Spleen (tissue), 11 donors: ENCODE results near the gene TNNI3. TPM values are rescaled to one million over a fixed set of nuclear protein-coding genes. Genes with fewer than 3 reads are reported as not detected.
A peak's percentile ranks its signal among the peaks of the same experiment; 100 is the strongest.

Experiments
- DNase-seq: peaks from one replicate; pipeline ENCODE4 v3.0.0-alpha.2; 2020
- H3K27ac ChIP-seq, 8 donors: fragments of 200-600 bp; sonication (generic) in 7 of 8; 1 replicate in 4 of 8; 2 replicates in 4 of 8; pipeline versions ENCODE4 v1.5.0 to v1.8.0; 2016 to 2021; ENCODE audit warnings: inconsistent platforms in 4 of 8, mild to moderate bottlenecking in 4 of 8, moderate library complexity in 1 of 8
- H3K27me3 ChIP-seq, 7 donors: fragments of 200-600 bp; sonication (generic) in 6 of 7; replicated peaks in 1 of 7; 1 replicate in 4 of 7; 2 replicates in 3 of 7; pipeline versions ENCODE4 v1.5.0 to v1.8.0; 2016 to 2021; ENCODE audit warnings: inconsistent platforms in 3 of 7, mild to moderate bottlenecking in 1 of 7
- H3K36me3 ChIP-seq, 6 donors: fragments of 200-600 bp; sonication (generic) in 5 of 6; 1 replicate in 4 of 6; 2 replicates in 2 of 6; pipeline versions ENCODE4 v1.5.0 to v1.8.0; 2016 to 2021; ENCODE audit warnings: inconsistent platforms in 2 of 6
- H3K4me1 ChIP-seq, 6 donors: fragments of 200-600 bp; sonication (generic) in 5 of 6; 1 replicate in 3 of 6; 2 replicates in 3 of 6; pipeline versions ENCODE4 v1.5.0 to v1.8.0; 2016 to 2021; ENCODE audit warnings: inconsistent platforms in 3 of 6
- H3K4me3 ChIP-seq, 8 donors: fragments of 200-600 bp; sonication (generic) in 7 of 8; 1 replicate in 4 of 8; 2 replicates in 4 of 8; pipeline versions ENCODE4 v1.5.0 to v1.8.0; 2016 to 2021; ENCODE audit warnings: inconsistent platforms in 4 of 8, mild to moderate bottlenecking in 4 of 8, moderate library complexity in 2 of 8
- H3K9me3 ChIP-seq, 8 donors: fragments of 200-600 bp; sonication (generic) in 7 of 8; 1 replicate in 4 of 8; 2 replicates in 4 of 8; pipeline versions ENCODE4 v1.5.0 to v1.8.0; 2016 to 2021; ENCODE audit warnings: inconsistent platforms in 4 of 8
- CTCF ChIP-seq, 11 experiments: fragments of 200-600 bp in 7 of 11; fragments of 450-650 bp in 4 of 11; sonication (generic) in 4 of 11; IDR thresholded peaks in 8 of 11; conservative IDR thresholded peaks in 3 of 11; 1 replicate in 7 of 11; 2 replicates in 4 of 11; pipeline versions ENCODE4 v1.4.0 to v1.8.0; 2016 to 2021; ENCODE audit warnings: antibody characterized with exemption in 11 of 11, inconsistent platforms in 4 of 11, mild to moderate bottlenecking in 1 of 11
- POLR2A ChIP-seq, 3 donors: fragments of 450-650 bp; IDR thresholded peaks; one replicate each; pipeline ENCODE4 v1.5.1; 2017; ENCODE audit warnings: antibody characterized with exemption in 3 of 3, mild to moderate bottlenecking in 1 of 3
- POLR2AphosphoS5 ChIP-seq, 3 donors: sonication (generic); formaldehyde crosslinking; IDR thresholded peaks; one replicate each; pipeline ENCODE4 v1.5.1; 2017; ENCODE audit warnings: antibody characterized with exemption in 3 of 3
- WGBS, 5 donors: extraction: QIAGEN DNeasy Blood & Tissue Kit in 3 of 5; methylation state at CpG; one replicate each; pipeline versions ENCODE4 v1.1.5 to v1.1.7; 2013 to 2018; 5-methylcytosine and 5-hydroxymethylcytosine counted together
- intact Hi-C: fragments of 100-400 bp; cut with DNase I; formaldehyde crosslinking; loops from one replicate; pipeline ENCODE4 v1.15.0; 2023; ENCODE audit warnings: low total_unique reads
- polyA plus RNA-seq, 3 donors: library from polyadenylated mRNA; stranded (reverse); fragments of 200-250 nt; gene quantifications; one replicate each; pipeline ENCODE4 v1.2.1, GENCODE V29; 2013
- total RNA-seq, 7 donors: library from RNA; depleted of rRNA in 3 of 7; stranded (reverse); fragments of >200 nt in 3 of 7; fragmentation: NEBNext Ultra II Directional in 4 of 7; extraction: Animal tissue kit (Norgen Biotek cat#: 25700) in 4 of 7; gene quantifications; one replicate each; pipeline versions ENCODE4 v1.1.0 to v1.2.1, GENCODE V29; 2016 to 2021
- donor health status: healthy with polysubstance abuse.
- donor health status: DM: no; HTN: no; CAD: no; lungs with moderate emphysema.
- donor health status: DM: no; HTN: no; CAD: no.
- donor health status: Bipolar disorder and iron deficiency.
- donor health status: healthy.
- donor health status: DM: no; HTN: no; CAD: no.
- donor health status: DM: yes; HTN: yes; CAD: no.

TNNI3 gene
- total and polyA plus RNA-seq, 10 donors = 0.15 to 0.74 (median 0.70) TPM; not detected in 7

- Histone ChIP-seq H3K4me3 (peak overlapping the region in 1 of 8 donors; percentile 96), H3K27me3 (peaks cover 0 to 11% (median 0%) of the 10 kb centered on the region in 7 donors), H3K27ac (peak overlapping the region in 5 of 8 donors; percentile 79 to 94 (median 90)), H3K9me3 (no peaks in the 10 kb centered on the region), H3K4me1 (peaks cover 15 to 43% (median 34%) of the 10 kb centered on the region in 6 donors), H3K36me3 (peaks cover 0 to 11% (median 0%) of the 10 kb centered on the region in 6 donors)
- intact Hi-C loops = no loop called here
- 57 to 80% (median 71%) methylated on average over 14 of the region's 14 CpGs for WGBS, 5 donors
- TF ChIP-seq CTCF (IDR thresholded peaks at IDR 0.05 in 8 of 11, conservative IDR thresholded peaks at IDR 0.05 in 3 of 11) (no peak), POLR2A (IDR thresholded peaks at IDR 0.05) (no peak), POLR2AphosphoS5 (IDR thresholded peaks at IDR 0.05) (no peak)
- DNase-seq = no peak
Measured at GRCh38 chr19:55119053-55119452, 38.5 kb downstream of the TNNI3 start.

GRCh38 chr19:55118401-55118991 is 39.0 kb downstream of the TNNI3 start:
- Histone ChIP-seq H3K9me3 (no peaks in the 10 kb centered on the region), H3K27ac (peak overlapping the region; percentile 75 to 94 (median 86)), H3K36me3 (peaks cover 0 to 14% (median 0%) of the 10 kb centered on the region in 6 donors), H3K4me3 (peak overlapping the region in 7 of 8 donors; percentile 81 to 96 (median 86)), H3K27me3 (peaks cover 0 to 5% (median 0%) of the 10 kb centered on the region in 7 donors), H3K4me1 (peaks cover 15 to 49% (median 38%) of the 10 kb centered on the region in 6 donors)
- intact Hi-C loops = no loop called here
- TF ChIP-seq POLR2AphosphoS5 (IDR thresholded peaks at IDR 0.05) (peak in 1 of 3 donors; percentile 8), POLR2A (IDR thresholded peaks at IDR 0.05) (no peak)
- WGBS, 5 donors = 23 to 31% (median 26%) methylated on average over 12 to 22 of the region's 22 CpGs
- DNase-seq = peak; percentile 79

GRCh38 chr19:55117663-55118391 is 39.7 kb downstream of the TNNI3 start:
- Histone ChIP-seq H3K4me1 (peaks cover 18 to 56% (median 45%) of the 10 kb centered on the region in 6 donors), H3K27ac (peak overlapping the region; percentile 75 to 94 (median 86)), H3K36me3 (peaks cover 0 to 21% (median under 1%) of the 10 kb centered on the region in 6 donors), H3K4me3 (peak overlapping the region; percentile 72 to 96 (median 86)), H3K9me3 (no peaks in the 10 kb centered on the region), H3K27me3 (no peaks in the 10 kb centered on the region)
- TF ChIP-seq POLR2A (IDR thresholded peaks at IDR 0.05) = peak in 1 of 3 donors; percentile 39
- peak in 4 of 11 experiments; percentile 15 to 34 (median 28) for TF ChIP-seq CTCF (IDR thresholded peaks at IDR 0.05 in 8 of 11, conservative IDR thresholded peaks at IDR 0.05 in 3 of 11)
- TF ChIP-seq POLR2AphosphoS5 (IDR thresholded peaks at IDR 0.05) = peak; percentile 90 to 96 (median 90)
- WGBS, 5 donors = 0 to 1% (median 1%) methylated on average over 31 to 44 of the region's 44 CpGs
- intact Hi-C loops = no loop called here
- peak; percentile 100 for DNase-seq

- DNase-seq = peak; percentile 90
- TF ChIP-seq POLR2A (IDR thresholded peaks at IDR 0.05) (no peak), CTCF (IDR thresholded peaks at IDR 0.05 in 8 of 11, conservative IDR thresholded peaks at IDR 0.05 in 3 of 11) (no peak), POLR2AphosphoS5 (IDR thresholded peaks at IDR 0.05) (no peak)
- H3K27me3 ChIP-seq = no peaks in the 10 kb centered on the region
- peaks cover 19 to 63% (median 49%) of the 10 kb centered on the region in 6 donors for H3K4me1 ChIP-seq
- intact Hi-C loops = no loop called here
- peak within 1 kb of the TSS; percentile 76 to 96 (median 86) for H3K4me3 ChIP-seq
- H3K9me3 ChIP-seq = no peaks in the 10 kb centered on the region
- H3K36me3 ChIP-seq = peaks cover 0 to 28% (median 7%) of the 10 kb centered on the region in 6 donors
- H3K27ac ChIP-seq = peak within 1 kb of the TSS; percentile 75 to 94 (median 86)
- WGBS, 5 donors = 0 to 2% (median 1%) methylated on average over 35 to 97 of the region's 97 CpGs
Measured at GRCh38 chr19:55116859-55117662, 40.5 kb downstream of the TNNI3 start, which contains the start of gene PPP1R12C. Gene PPP1R12C, minus strand, starts transcription at chr19:55117637. Its CDS starts 94 bp downstream, at chr19:55117543.
